ENCODE data around the gene KLK3. TPM values are rescaled to one million over a fixed set of nuclear protein-coding genes. Genes with fewer than 3 reads are reported as not detected.

The KLK3 gene
- total and polyA plus RNA-seq, 2 donors: 0.19 to 0.96 TPM

DNA sequence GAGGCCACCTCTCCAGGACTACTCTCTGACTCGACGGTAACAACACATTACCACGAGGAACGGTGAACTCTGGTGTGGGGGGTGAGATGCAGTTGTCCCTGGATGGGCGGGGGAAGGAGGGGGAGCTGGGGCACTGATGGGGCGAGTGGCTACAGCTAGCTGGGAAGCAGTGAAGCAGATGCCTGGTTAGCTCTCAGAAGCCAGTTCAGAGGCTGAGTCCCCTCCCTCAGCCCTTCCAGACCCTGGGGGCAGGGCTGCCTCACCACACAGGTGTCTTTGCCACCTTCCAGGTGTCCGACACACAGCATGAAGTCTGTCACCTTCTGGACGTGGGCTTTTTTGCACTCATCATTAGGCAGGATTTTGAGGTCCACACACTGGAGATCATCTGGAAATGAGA lies 35.1 kb upstream of the KLK3 start:
- no peak overlapping the region for H3K4me3 ChIP-seq (ENCODE audit: low read length in 2 of 2)
- H3K4me1 ChIP-seq (ENCODE audit: control insufficient read depth in 2 of 2, insufficient read depth in 2 of 2, low read length in 2 of 2): peaks cover 3 to 7% of the 10 kb centered on the region in 2 donors
- no peak overlapping the region for H3K27ac ChIP-seq (ENCODE audit: low read depth in 1 of 2, low read length in 1 of 2)
- no peak for DNase-seq (ENCODE audit: low read depth in 6 of 9, low spot score in 9 of 9)
- H3K9me3 ChIP-seq (ENCODE audit: control insufficient read depth in 2 of 2, insufficient read depth in 1 of 2, low read length in 1 of 2): peaks cover 0 to 6% of the 10 kb centered on the region in 2 donors
- H3K27me3 ChIP-seq (ENCODE audit: control insufficient read depth in 2 of 2, insufficient read depth in 1 of 2, low read length in 1 of 2): peaks cover 15 to 80% of the 10 kb centered on the region in 2 donors
- WGBS: 44% methylated on average over 8 of the region's 8 CpGs
- H3K36me3 ChIP-seq (ENCODE audit: control insufficient read depth in 2 of 2, insufficient read depth in 2 of 2, low read length in 1 of 2): no peaks in the 10 kb centered on the region

- no peak for DNase-seq (ENCODE audit: low read depth in 6 of 9, low spot score in 9 of 9)
- Histone ChIP-seq H3K9me3 (ENCODE audit: control insufficient read depth in 2 of 2, insufficient read depth in 1 of 2, low read length in 1 of 2) (peaks cover 0 to 6% of the 10 kb centered on the region in 2 donors), H3K4me1 (ENCODE audit: control insufficient read depth in 2 of 2, insufficient read depth in 2 of 2, low read length in 2 of 2) (peaks cover 3 to 7% of the 10 kb centered on the region in 2 donors), H3K4me3 (ENCODE audit: low read length in 2 of 2) (no peak overlapping the region), H3K27me3 (ENCODE audit: control insufficient read depth in 2 of 2, insufficient read depth in 1 of 2, low read length in 1 of 2) (peaks cover 14 to 79% of the 10 kb centered on the region in 2 donors), H3K36me3 (ENCODE audit: control insufficient read depth in 2 of 2, insufficient read depth in 2 of 2, low read length in 1 of 2) (no peaks in the 10 kb centered on the region), H3K27ac (ENCODE audit: low read depth in 1 of 2, low read length in 1 of 2) (no peak overlapping the region)
- WGBS: 12% methylated on average over 15 of the region's 15 CpGs
Measured at GRCh38 chr19:50820086-50820485, 34.6 kb upstream of the KLK3 start.

DNA sequence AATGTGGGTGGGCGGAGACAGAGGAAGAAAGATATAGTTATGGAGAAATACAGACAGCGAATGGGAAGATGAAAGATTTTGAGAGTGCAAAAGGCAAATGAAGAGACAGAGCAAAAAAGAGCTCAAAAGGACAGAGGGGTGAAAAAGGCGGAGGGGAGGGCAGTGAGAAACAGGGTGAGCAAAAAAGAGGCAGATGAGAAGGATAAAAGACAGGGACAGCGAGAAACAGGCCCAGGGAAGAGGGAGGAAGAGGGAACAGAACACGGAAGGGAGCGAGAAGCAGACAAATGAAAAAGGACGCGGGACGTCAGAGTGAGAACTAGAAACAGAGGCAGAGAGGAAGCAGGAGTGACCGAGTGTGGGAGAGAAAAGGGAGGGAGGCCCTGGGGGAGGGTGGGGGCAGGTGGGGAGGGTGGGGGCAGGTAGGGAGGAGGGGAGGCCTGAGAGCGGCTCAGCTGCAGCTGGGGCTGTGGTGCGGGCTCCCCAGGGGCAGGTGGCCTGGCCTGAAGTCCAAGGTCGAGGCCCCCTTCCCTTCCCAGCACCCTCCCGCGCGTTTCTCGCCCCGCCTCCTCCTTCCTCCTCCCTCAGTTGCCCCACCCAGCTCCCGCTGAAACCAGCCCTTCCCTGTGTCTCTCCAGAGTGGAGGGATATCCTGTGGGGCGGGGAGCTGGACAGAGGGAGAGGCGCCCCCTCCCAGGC lies 34.0 kb upstream of the KLK3 start:
- peak overlapping the region in 1 of 2 donors; percentile 7 for H3K4me3 ChIP-seq (ENCODE audit: low read length in 2 of 2)
- peaks cover 0 to 6% of the 10 kb centered on the region in 2 donors for H3K9me3 ChIP-seq (ENCODE audit: control insufficient read depth in 2 of 2, insufficient read depth in 1 of 2, low read length in 1 of 2)

DNA sequence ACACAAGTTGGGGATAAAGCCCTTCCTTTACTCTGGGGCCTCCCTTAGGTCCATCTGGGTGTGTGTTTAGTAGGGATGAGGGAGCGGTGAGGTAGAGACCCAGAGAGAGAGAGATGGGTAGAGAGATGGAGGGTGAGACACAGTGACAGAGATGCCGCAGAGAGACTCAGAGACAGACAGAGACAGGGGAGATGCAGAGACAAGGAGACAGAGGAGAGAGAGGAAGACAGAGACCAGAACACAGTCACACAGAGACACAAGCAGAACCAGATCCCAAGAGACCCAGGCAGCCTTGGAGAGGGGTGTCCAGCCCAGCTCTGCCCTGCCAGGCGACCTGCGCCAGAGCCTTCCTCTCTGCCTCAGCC lies 33.5 kb upstream of the KLK3 start:
- peak overlapping the region in 1 of 2 donors; percentile 7 for H3K4me3 ChIP-seq (ENCODE audit: low read length in 2 of 2)
- H3K36me3 ChIP-seq (ENCODE audit: control insufficient read depth in 2 of 2, insufficient read depth in 2 of 2, low read length in 1 of 2): no peaks in the 10 kb centered on the region
- DNase-seq (ENCODE audit: low read depth in 6 of 9, low spot score in 9 of 9): no peak
- no peak overlapping the region for H3K27ac ChIP-seq (ENCODE audit: low read depth in 1 of 2, low read length in 1 of 2)
- peaks cover 3 to 7% of the 10 kb centered on the region in 2 donors for H3K4me1 ChIP-seq (ENCODE audit: control insufficient read depth in 2 of 2, insufficient read depth in 2 of 2, low read length in 2 of 2)
- peaks cover 0 to 6% of the 10 kb centered on the region in 2 donors for H3K9me3 ChIP-seq (ENCODE audit: control insufficient read depth in 2 of 2, insufficient read depth in 1 of 2, low read length in 1 of 2)
- peaks cover 14 to 71% of the 10 kb centered on the region in 2 donors for H3K27me3 ChIP-seq (ENCODE audit: control insufficient read depth in 2 of 2, insufficient read depth in 1 of 2, low read length in 1 of 2)
- 74% methylated on average over 4 of the region's 4 CpGs for WGBS

More for the DNA sequence above, 34.0 kb upstream of the KLK3 start:
- no peaks in the 10 kb centered on the region for H3K36me3 ChIP-seq (ENCODE audit: control insufficient read depth in 2 of 2, insufficient read depth in 2 of 2, low read length in 1 of 2)
- peak overlapping the region in 1 of 2 donors; percentile 3 for H3K27ac ChIP-seq (ENCODE audit: low read depth in 1 of 2, low read length in 1 of 2)
- peaks cover 14 to 73% of the 10 kb centered on the region in 2 donors for H3K27me3 ChIP-seq (ENCODE audit: control insufficient read depth in 2 of 2, insufficient read depth in 1 of 2, low read length in 1 of 2)
- no peak for DNase-seq (ENCODE audit: low read depth in 6 of 9, low spot score in 9 of 9)
- peaks cover 3 to 7% of the 10 kb centered on the region in 2 donors for H3K4me1 ChIP-seq (ENCODE audit: control insufficient read depth in 2 of 2, insufficient read depth in 2 of 2, low read length in 2 of 2)
- 8% methylated on average over 21 of the region's 21 CpGs for WGBS

GRCh38 chr19:50821622-50822021 lies 33.1 kb upstream of the KLK3 start:
- no peak for DNase-seq (ENCODE audit: low read depth in 6 of 9, low spot score in 9 of 9)
- Histone ChIP-seq H3K4me1 (ENCODE audit: control insufficient read depth in 2 of 2, insufficient read depth in 2 of 2, low read length in 2 of 2) (peaks cover 3 to 7% of the 10 kb centered on the region in 2 donors), H3K27ac (ENCODE audit: low read depth in 1 of 2, low read length in 1 of 2) (no peak overlapping the region), H3K36me3 (ENCODE audit: control insufficient read depth in 2 of 2, insufficient read depth in 2 of 2, low read length in 1 of 2) (no peaks in the 10 kb centered on the region), H3K27me3 (ENCODE audit: control insufficient read depth in 2 of 2, insufficient read depth in 1 of 2, low read length in 1 of 2) (peaks cover 14 to 70% of the 10 kb centered on the region in 2 donors), H3K9me3 (ENCODE audit: control insufficient read depth in 2 of 2, insufficient read depth in 1 of 2, low read length in 1 of 2) (peaks cover 0 to 7% of the 10 kb centered on the region in 2 donors), H3K4me3 (ENCODE audit: low read length in 2 of 2) (no peak overlapping the region)
- 65% methylated on average over 8 of the region's 8 CpGs for WGBS

- WGBS: 83% methylated on average over 7 of the region's 7 CpGs
Measured at GRCh38 chr19:50822661-50823208, 32.0 kb upstream of the KLK3 start.

DNA sequence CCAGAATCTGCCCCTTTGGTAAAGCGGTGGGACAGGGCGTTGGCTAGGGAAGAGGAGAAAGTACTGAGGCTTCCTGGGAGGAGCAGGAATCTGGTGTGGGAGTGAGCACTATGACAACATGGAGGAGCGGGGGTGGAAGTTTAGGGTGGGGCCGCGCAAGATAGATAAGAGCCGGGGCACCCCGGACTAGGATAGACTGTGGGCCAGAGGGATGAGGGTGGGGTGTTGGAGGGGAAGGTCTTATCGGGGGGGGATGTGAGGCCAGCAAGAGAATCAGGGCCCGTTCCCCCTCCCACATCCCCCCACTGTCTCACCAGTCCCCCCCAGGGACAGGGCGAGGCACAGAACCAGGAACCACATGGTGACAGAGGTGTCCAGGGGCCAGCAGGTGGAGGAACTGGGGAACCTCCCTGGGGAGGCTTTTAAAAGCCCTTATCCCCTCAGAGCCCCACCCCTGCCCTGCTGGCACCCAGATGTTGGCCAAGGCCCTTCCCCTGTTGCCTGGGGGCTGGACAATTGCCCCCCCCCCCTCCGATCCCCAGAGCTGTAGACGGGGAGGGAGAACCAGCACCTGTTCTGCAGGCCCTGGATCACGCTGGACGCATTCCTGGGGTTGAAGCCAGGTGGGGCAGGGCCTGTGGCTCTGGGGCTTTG lies 31.2 kb upstream of the KLK3 start, which contains the start of gene KLK1:
Gene KLK1, minus strand, starts transcription at position 399 of the 654 bp plus-strand sequence. Its CDS starts 39 bp downstream, at position 360.
- WGBS: 85% methylated on average over 14 of the region's 14 CpGs
- H3K4me3 ChIP-seq (ENCODE audit: low read length in 2 of 2): no peak within 1 kb of the TSS
- H3K36me3 ChIP-seq (ENCODE audit: control insufficient read depth in 2 of 2, insufficient read depth in 2 of 2, low read length in 1 of 2): no peaks in the 10 kb centered on the region
- H3K4me1 ChIP-seq (ENCODE audit: control insufficient read depth in 2 of 2, insufficient read depth in 2 of 2, low read length in 2 of 2): peaks cover 3% of the 10 kb centered on the region in 2 donors
- H3K27ac ChIP-seq (ENCODE audit: low read depth in 1 of 2, low read length in 1 of 2): no peak within 1 kb of the TSS
- no peak for DNase-seq (ENCODE audit: low read depth in 6 of 9, low spot score in 9 of 9)
- peaks cover 6 to 55% of the 10 kb centered on the region in 2 donors for H3K27me3 ChIP-seq (ENCODE audit: control insufficient read depth in 2 of 2, insufficient read depth in 1 of 2, low read length in 1 of 2)
- peaks cover 0 to 5% of the 10 kb centered on the region in 2 donors for H3K9me3 ChIP-seq (ENCODE audit: control insufficient read depth in 2 of 2, insufficient read depth in 1 of 2, low read length in 1 of 2)

More at GRCh38 chr19:50822661-50823208, 32.0 kb upstream of the KLK3 start:
- no peak for DNase-seq (ENCODE audit: low read depth in 6 of 9, low spot score in 9 of 9)
- Histone ChIP-seq H3K27me3 (ENCODE audit: control insufficient read depth in 2 of 2, insufficient read depth in 1 of 2, low read length in 1 of 2) (peaks cover 11 to 63% of the 10 kb centered on the region in 2 donors), H3K4me1 (ENCODE audit: control insufficient read depth in 2 of 2, insufficient read depth in 2 of 2, low read length in 2 of 2) (peaks cover 3 to 7% of the 10 kb centered on the region in 2 donors), H3K36me3 (ENCODE audit: control insufficient read depth in 2 of 2, insufficient read depth in 2 of 2, low read length in 1 of 2) (no peaks in the 10 kb centered on the region), H3K4me3 (ENCODE audit: low read length in 2 of 2) (no peak overlapping the region), H3K27ac (ENCODE audit: low read depth in 1 of 2, low read length in 1 of 2) (no peak overlapping the region), H3K9me3 (ENCODE audit: control insufficient read depth in 2 of 2, insufficient read depth in 1 of 2, low read length in 1 of 2) (peaks cover 0 to 11% of the 10 kb centered on the region in 2 donors)

- H3K27me3 ChIP-seq (ENCODE audit: control insufficient read depth in 2 of 2, insufficient read depth in 1 of 2, low read length in 1 of 2): peaks cover 0 to 32% of the 10 kb centered on the region in 2 donors
- no peak overlapping the region for H3K4me3 ChIP-seq (ENCODE audit: low read length in 2 of 2)
- WGBS: 84% methylated on average over 43 of the region's 43 CpGs
- no peaks in the 10 kb centered on the region for H3K4me1 ChIP-seq (ENCODE audit: control insufficient read depth in 2 of 2, insufficient read depth in 2 of 2, low read length in 2 of 2)
- H3K36me3 ChIP-seq (ENCODE audit: control insufficient read depth in 2 of 2, insufficient read depth in 2 of 2, low read length in 1 of 2): no peaks in the 10 kb centered on the region
- no peak overlapping the region for H3K27ac ChIP-seq (ENCODE audit: low read depth in 1 of 2, low read length in 1 of 2)
- H3K9me3 ChIP-seq (ENCODE audit: control insufficient read depth in 2 of 2, insufficient read depth in 1 of 2, low read length in 1 of 2): peaks cover 0 to 5% of the 10 kb centered on the region in 2 donors
- DNase-seq (ENCODE audit: low read depth in 6 of 9, low spot score in 9 of 9): no peak
Measured at GRCh38 chr19:50826492-50827240, 28.0 kb upstream of the KLK3 start.

All from thymus (tissue), 11 donors.